Hematopoietic multipotent progenitor cell treated with erythropoietin and hydrocortisone succinate and interleukin-3 and kit ligand, for 17 days (in vitro differentiated cells): Measurements from ENCODE around the gene SCGB3A2.

Experiments used
- DNase-seq: peaks from one replicate; pipeline ENCODE4 v3.0.0-alpha.2; 2015; ENCODE audit warnings: low spot score

SCGB3A2 gene

DNA sequence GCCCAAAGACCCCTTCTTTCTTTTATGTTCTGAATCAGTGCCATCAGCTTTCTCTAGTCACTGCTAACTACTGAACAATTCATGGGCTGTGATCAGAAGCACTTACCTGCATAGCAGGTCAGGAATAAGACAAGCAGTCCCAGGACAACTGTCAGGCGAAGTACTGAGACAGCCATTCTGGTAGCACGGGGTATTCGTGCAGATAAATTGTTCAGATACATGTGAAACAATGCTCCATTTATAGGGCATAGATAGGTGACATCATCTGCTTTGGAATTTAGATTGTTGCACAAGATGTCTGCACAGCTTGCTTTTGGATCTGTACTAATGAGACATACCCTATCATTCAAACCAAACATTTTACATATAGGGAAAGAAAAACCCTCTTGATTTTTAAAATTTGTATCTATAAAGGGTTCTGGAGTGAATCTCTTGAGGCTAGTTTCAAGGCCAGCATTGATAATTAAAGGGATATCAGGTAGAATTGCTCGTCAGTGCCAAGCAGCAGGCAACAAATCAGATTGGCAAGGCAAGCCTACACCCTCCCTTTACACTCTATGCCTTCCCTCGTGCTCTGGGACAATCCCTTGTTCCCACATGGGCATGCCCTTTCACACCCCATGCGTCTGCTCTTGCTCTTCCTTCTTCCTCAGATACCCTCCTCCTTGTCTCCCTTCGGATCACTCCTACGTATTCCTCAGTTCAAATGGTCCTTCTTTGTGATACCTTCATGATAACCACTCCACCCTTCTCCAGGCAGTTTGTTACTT is 28.0 kb downstream of the SCGB3A2 start, which contains the start of gene C5orf46:
TSS of gene C5orf46 (minus strand) at position 213 of the 770 bp plus-strand sequence. CDS start at position 176, 37 bp downstream.
- DNase-seq, result no peak

DNA sequence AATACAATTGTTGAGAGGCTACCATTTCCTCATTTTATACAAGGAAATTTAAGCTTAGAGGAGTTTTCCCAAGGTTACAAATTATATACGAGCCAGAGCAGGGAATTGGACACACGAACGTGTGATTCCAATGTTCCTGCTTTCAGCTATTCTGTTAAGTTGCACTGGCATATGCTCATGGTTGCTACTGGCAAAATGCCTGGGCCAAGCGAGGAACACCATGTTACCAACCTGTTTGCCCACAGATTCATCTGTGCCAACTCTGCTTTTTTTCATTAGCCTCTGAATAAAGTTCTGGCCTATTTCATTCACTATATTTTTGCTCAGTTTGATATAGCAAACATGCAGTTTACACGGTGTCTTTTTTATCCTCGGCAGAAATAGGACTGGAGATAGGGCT is 32.9 kb downstream of the SCGB3A2 start:
- no peak for DNase-seq

GRCh38 chr5:147912011-147912410 is 33.5 kb downstream of the SCGB3A2 start:
- no peak for DNase-seq

DNA sequence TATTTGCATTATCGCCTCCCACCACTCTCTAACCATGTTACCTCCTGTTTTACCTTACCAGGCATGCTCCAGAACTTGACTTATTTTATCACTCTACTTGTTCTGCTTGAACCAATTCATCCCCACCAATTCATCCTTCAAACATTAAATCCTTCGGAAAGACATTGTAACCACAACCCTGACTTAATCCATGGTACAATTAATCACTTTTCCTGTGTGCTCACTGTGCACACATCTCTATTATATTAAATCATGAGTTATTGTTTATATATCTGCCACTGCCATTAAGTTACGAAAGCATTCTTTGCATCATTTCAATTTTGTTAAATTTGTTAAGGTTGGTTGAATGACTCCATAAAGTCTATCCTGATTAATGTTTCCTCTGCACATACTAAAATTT is 35.3 kb downstream of the SCGB3A2 start:
- no peak for DNase-seq

DNA sequence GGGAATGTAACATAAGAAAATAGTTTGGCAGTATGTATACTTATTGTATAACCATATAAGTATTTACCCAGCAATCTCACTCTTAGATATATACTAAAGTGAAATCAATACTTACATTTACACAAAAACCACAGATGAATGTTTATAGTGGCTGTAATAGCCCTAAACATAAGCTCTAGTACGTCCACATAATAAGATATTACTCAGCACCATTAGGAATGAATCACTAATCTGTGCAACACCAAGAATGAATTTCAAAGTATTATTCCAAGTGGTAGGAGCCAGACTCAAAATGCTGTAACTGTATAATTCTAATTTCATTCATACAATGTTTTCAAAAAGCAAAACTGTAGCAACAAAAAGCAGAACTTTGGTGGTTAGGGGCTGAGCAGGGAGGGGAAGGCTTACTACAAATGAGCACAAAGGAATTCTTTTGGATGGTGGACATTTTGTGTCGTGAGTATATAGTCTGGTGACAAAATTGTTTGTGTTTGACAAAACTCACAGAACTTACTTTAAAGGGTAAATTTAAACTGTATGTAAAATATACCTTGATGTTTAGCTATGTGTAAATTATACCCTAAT is 39.7 kb downstream of the SCGB3A2 start:
- DNase-seq, result no peak

DNA sequence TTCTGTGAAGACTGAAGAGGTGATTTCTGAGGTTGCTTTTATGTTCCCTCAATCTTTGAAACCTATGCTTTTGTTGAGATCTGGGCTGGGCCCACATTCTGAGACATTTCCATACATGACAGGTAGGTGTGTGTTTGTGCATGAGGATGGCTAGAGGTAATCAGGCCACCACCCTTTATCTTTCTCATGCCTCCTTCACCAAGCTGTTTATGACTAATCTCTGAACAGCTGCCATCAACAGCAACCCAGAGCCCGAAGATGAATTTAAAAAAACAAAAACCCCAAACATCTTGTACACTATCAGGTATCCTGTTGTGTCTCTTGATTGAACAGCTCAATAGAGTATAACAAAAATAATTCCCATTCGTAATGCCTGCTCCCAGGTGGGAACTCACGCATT is 40.4 kb downstream of the SCGB3A2 start:
- DNase-seq, result no peak

- DNase-seq, result no peak
Observed at GRCh38 chr5:147920420-147921030, 42.0 kb downstream of the SCGB3A2 start.

GRCh38 chr5:147921136-147921535 is 42.6 kb downstream of the SCGB3A2 start:
- no peak for DNase-seq

DNA sequence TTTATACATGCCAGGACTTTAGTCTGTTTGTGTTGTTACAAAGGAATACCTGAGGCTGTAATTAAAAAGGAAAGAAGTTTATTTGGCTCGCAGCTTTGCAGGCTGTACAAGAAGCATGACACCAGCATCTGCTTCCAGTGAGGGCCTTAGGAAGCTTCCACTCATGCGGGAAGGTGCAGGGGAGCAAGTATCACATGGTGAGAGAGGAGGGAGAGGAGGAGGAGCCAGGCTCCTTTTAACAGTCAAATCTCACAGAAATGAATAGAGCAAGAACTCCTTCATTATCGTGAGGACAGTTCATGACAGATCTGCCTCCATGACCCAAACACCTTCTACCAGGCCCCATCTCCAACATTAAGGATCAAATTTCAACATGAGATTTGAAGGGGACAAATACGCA is 46.5 kb downstream of the SCGB3A2 start:
- no peak for DNase-seq

DNA sequence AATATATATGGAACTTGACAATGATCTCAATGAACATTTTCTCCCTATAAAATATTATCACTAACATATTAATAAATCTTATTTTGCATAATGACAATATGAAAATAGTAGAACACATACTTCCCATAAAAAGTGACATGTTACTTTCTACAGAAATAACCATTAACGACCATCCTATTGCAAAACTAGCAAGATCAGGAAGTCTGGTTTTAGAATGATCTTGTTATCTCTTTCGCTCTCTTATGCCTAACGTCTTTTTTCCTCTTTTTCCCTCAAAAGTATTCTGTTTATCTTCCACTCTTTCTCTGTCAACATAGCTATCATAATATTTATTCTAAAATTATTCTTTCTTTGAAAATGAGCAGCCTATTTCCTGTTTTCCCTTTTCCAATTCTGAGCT is 49.4 kb downstream of the SCGB3A2 start:
- no peak for DNase-seq

- no peak for DNase-seq
Observed at GRCh38 chr5:147930769-147931168, 52.3 kb downstream of the SCGB3A2 start.
